ENCODE measurements around the gene ECHS1. TPM values are rescaled to one million over a fixed set of nuclear protein-coding genes. Genes with fewer than 3 reads are reported as not detected.
"Not testable (repeated sequence)": the region's sequence is repeated elsewhere in the genome, so short reads cannot be mapped to it uniquely, and the experiment has no call there.

ECHS1 gene
- polyA plus RNA-seq, 1 donor from 2014 or later = 117 TPM

DNA sequence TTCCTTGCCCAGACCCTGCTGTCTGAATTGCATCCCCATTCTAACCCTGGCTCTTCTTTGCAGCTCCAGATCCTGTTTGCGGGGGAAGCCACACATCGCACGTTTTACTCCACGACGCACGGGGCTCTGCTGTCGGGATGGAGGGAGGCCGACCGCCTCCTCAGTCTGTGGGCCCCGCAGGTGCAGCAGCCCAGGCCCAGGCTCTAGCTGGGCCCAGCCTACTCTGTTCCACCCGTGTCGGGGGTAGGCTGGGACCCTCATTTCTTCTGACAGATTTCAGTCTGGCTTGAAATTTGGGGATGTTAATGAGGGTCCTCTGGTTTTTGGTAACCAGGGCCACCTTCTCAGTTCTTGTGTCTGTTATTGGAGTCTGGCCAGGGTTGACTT lies 18.1 kb upstream of the ECHS1 start:
- H3K4me1 Mint-ChIP-seq = peaks cover 35 to 39% (median 39%) of the 10 kb centered on the region in 3 donors
- H3K27me3 Mint-ChIP-seq = no peaks in the 10 kb centered on the region
- peak overlapping the region; percentile 81 to 93 (median 83) for H3K27ac Mint-ChIP-seq
- peaks cover 3% of the 10 kb centered on the region for H3K36me3 Mint-ChIP-seq
- H3K4me3 Mint-ChIP-seq = peak overlapping the region; percentile 12 to 97 (median 90)
- no peaks in the 10 kb centered on the region for H3K9me3 Mint-ChIP-seq

- Mint-ChIP-seq H3K4me3 (peak overlapping the region; percentile 90 to 98 (median 96)), H3K9me3 (no peaks in the 10 kb centered on the region), H3K27ac (peak overlapping the region; percentile 83 to 94 (median 93)), H3K27me3 (no peaks in the 10 kb centered on the region), H3K4me1 (peaks cover 32 to 40% (median 40%) of the 10 kb centered on the region in 3 donors), H3K36me3 (peaks cover 5% of the 10 kb centered on the region)
These were observed 17.6 kb upstream of the ECHS1 start for GRCh38 chr10:133390597-133391248.

GRCh38 chr10:133388973-133389818 lies 16.0 kb upstream of the ECHS1 start:
- H3K36me3 Mint-ChIP-seq = peaks cover 3% of the 10 kb centered on the region
- H3K4me1 Mint-ChIP-seq = peaks cover 21 to 34% (median 32%) of the 10 kb centered on the region in 3 donors
- H3K27ac Mint-ChIP-seq = peak overlapping the region; percentile 83 to 97 (median 94)
- no peaks in the 10 kb centered on the region for H3K9me3 Mint-ChIP-seq
- H3K27me3 Mint-ChIP-seq = no peaks in the 10 kb centered on the region
- H3K4me3 Mint-ChIP-seq = peak overlapping the region; percentile 90 to 98 (median 96)

GRCh38 chr10:133388236-133388972 lies 15.2 kb upstream of the ECHS1 start:
- peak overlapping the region; percentile 90 to 98 (median 96) for H3K4me3 Mint-ChIP-seq
- peak overlapping the region; percentile 83 to 97 (median 94) for H3K27ac Mint-ChIP-seq
- H3K4me1 Mint-ChIP-seq = peaks cover 21 to 32% (median 31%) of the 10 kb centered on the region in 3 donors
- H3K27me3 Mint-ChIP-seq = no peaks in the 10 kb centered on the region
- H3K36me3 Mint-ChIP-seq = peaks cover 3% of the 10 kb centered on the region
- no peaks in the 10 kb centered on the region for H3K9me3 Mint-ChIP-seq

DNA sequence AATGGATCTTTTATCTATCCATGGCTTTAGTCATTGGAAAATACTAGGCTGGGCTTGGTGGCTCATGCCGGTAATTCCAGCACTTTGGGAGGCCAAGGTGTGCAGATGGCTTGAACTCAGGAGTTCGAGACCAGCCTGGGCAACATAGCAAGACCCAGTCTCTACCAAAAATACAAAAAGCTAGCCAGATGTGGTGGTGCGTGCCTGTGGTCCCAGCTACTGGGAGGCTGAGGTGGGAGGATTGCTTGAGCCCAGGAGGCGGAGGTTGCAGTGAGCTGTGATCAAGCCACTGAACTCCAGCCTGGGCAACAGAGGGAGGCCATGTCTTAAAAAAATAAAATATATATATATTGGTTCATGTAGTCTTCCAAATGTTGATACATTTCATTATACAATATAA lies 13.8 kb upstream of the ECHS1 start:
- H3K9me3 Mint-ChIP-seq, H3K36me3 Mint-ChIP-seq, H3K4me3 Mint-ChIP-seq, H3K27ac Mint-ChIP-seq, H3K27me3 Mint-ChIP-seq: not testable (repeated sequence)
- H3K4me1 Mint-ChIP-seq = peaks cover 23 to 33% (median 30%) of the 10 kb centered on the region in 3 donors

- H3K27ac Mint-ChIP-seq = no peak overlapping the region
- peaks cover 23 to 28% (median 25%) of the 10 kb centered on the region in 3 donors for H3K4me1 Mint-ChIP-seq
- H3K36me3 Mint-ChIP-seq = peaks cover 3% of the 10 kb centered on the region
- no peaks in the 10 kb centered on the region for H3K9me3 Mint-ChIP-seq
- H3K4me3 Mint-ChIP-seq = no peak overlapping the region
- H3K27me3 Mint-ChIP-seq = no peaks in the 10 kb centered on the region
These were observed 12.1 kb upstream of the ECHS1 start for GRCh38 chr10:133385214-133385613.

GRCh38 chr10:133384071-133384470 lies 10.9 kb upstream of the ECHS1 start:
- peaks cover 3% of the 10 kb centered on the region for H3K36me3 Mint-ChIP-seq
- peaks cover 21 to 27% (median 23%) of the 10 kb centered on the region in 3 donors for H3K4me1 Mint-ChIP-seq
- H3K27ac Mint-ChIP-seq = peak overlapping the region in 1 of 3 donors; percentile 54
- H3K4me3 Mint-ChIP-seq = peak overlapping the region in 1 of 4 donors; percentile 57
- no peaks in the 10 kb centered on the region for H3K27me3 Mint-ChIP-seq
- no peaks in the 10 kb centered on the region for H3K9me3 Mint-ChIP-seq

DNA sequence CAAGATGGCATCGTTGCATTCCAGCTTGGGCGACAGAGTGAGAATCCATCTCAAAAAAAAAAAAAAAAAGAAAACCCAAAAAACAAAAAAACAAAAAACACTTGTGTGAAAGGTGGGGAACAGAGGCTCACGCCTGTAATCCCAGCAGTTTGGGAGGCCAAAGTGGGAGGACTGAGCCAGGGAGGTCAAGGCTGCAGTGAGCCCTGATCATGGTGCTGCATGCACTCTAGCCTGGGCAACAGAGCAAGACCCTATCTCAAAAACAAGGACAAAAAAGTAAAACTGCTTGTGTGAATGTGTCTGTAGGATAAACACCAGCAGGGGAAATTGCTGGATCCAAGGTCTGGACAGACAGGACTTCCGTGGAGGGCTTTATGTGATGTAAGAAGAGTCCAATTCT lies 10.4 kb upstream of the ECHS1 start:
- Mint-ChIP-seq H3K4me1 (peaks cover 17 to 24% (median 21%) of the 10 kb centered on the region in 3 donors), H3K9me3 (no peaks in the 10 kb centered on the region), H3K4me3 (peak overlapping the region in 1 of 4 donors; percentile 86), H3K27me3 (no peaks in the 10 kb centered on the region), H3K27ac (no peak overlapping the region), H3K36me3 (peaks cover 3% of the 10 kb centered on the region)

GRCh38 chr10:133381036-133381435 lies 7.9 kb upstream of the ECHS1 start:
- Mint-ChIP-seq H3K4me1 (peaks cover 13 to 21% (median 16%) of the 10 kb centered on the region in 3 donors), H3K9me3 (no peaks in the 10 kb centered on the region), H3K27me3 (no peaks in the 10 kb centered on the region), H3K36me3 (peaks cover under 1% of the 10 kb centered on the region), H3K27ac (peak overlapping the region in 2 of 3 donors; percentile 5 to 87), H3K4me3 (peak overlapping the region; percentile 79 to 91 (median 87))

DNA sequence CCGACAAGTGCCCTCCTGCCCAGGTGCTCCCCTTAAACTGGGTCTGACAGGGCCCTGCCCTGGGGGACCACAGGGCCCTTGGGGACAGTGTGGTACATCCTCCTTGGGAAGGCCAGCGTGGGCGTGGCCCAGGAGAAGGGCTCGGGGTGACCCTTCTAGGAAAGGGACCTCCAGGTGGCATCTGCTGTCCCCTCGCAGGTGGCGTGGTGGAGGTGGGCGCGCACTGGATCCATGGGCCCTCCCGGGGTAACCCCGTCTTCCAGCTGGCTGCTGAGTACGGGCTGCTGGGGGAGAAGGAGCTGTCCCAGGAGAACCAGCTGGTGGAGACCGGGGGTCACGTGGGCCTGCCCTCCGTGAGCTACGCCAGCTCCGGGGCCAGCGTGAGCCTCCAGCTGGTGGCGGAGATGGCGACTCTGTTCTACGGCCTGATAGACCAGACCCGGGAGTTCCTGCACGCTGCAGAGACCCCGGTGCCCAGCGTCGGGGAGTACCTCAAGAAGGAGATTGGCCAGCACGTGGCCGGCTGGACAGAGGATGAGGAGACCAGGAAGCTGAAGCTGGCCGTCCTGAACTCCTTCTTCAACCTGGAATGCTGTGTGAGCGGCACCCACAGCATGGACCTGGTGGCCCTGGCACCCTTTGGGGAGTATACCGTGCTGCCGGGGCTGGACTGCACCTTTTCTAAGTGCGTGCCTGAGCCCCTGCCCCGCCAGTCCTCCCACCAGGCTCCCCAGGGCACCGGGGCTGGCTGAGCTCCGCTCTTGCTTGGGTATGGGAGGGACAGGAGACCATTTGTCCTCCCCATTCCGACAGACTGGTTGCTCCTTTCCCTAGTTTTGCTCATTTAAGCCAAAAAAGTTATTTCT lies 6.9 kb upstream of the ECHS1 start:
- H3K4me1 Mint-ChIP-seq = peaks cover 13 to 21% (median 16%) of the 10 kb centered on the region in 3 donors
- no peaks in the 10 kb centered on the region for H3K27me3 Mint-ChIP-seq
- H3K9me3 Mint-ChIP-seq = no peaks in the 10 kb centered on the region
- peak overlapping the region; percentile 79 to 91 (median 87) for H3K4me3 Mint-ChIP-seq
- H3K36me3 Mint-ChIP-seq = no peaks in the 10 kb centered on the region
- peak overlapping the region in 2 of 3 donors; percentile 78 to 87 for H3K27ac Mint-ChIP-seq

GRCh38 chr10:133379152-133379800 lies 6.1 kb upstream of the ECHS1 start, which contains the start of gene PAOX:
TSS of gene PAOX (plus strand) at chr10:133379262. CDS start at chr10:133379317, 55 bp downstream.
- no peaks in the 10 kb centered on the region for H3K36me3 Mint-ChIP-seq
- H3K4me3 Mint-ChIP-seq = peak within 1 kb of the TSS; percentile 86 to 94 (median 90)
- no peaks in the 10 kb centered on the region for H3K9me3 Mint-ChIP-seq
- peak within 1 kb of the TSS; percentile 31 to 87 (median 77) for H3K27ac Mint-ChIP-seq
- no peaks in the 10 kb centered on the region for H3K27me3 Mint-ChIP-seq
- peaks cover 14 to 24% (median 18%) of the 10 kb centered on the region in 3 donors for H3K4me1 Mint-ChIP-seq

- Mint-ChIP-seq H3K9me3 (no peaks in the 10 kb centered on the region), H3K27ac (peak overlapping the region; percentile 31 to 77 (median 70)), H3K4me3 (peak overlapping the region; percentile 69 to 94 (median 90)), H3K27me3 (no peaks in the 10 kb centered on the region), H3K4me1 (peaks cover 16 to 24% (median 23%) of the 10 kb centered on the region in 3 donors), H3K36me3 (no peaks in the 10 kb centered on the region)
These were observed 5.3 kb upstream of the ECHS1 start for GRCh38 chr10:133378251-133379096.

DNA sequence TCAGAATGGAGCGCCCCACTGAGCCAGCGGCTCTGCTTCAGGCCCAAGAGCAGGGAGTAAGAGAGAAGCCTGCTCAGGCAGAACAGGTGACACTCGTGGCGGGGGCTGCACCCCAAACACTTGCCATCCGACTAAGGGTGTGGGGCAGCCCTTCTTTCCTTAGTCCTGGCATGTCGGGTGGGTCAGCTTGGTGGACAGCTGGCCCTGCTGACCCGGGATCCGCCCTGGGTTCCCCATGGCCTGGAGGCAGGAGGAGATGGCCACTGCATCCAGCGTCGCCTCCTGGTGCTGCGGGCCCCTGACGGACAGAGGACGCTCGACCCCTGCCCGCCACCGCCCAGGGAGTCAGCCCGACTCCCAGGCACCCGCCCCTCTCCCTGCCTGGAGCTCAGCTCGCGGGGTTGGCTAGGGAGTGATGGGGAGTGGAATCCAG lies 4.7 kb upstream of the ECHS1 start:
- H3K4me3 Mint-ChIP-seq = peak overlapping the region; percentile 69 to 94 (median 90)
- no peaks in the 10 kb centered on the region for H3K36me3 Mint-ChIP-seq
- H3K27ac Mint-ChIP-seq = peak overlapping the region in 2 of 3 donors; percentile 70 to 77
- peaks cover 16 to 24% (median 23%) of the 10 kb centered on the region in 3 donors for H3K4me1 Mint-ChIP-seq
- H3K9me3 Mint-ChIP-seq = no peaks in the 10 kb centered on the region
- no peaks in the 10 kb centered on the region for H3K27me3 Mint-ChIP-seq
